Neural cell (in vitro differentiated cells): ENCODE results near the gene HIVEP1. TPM values are rescaled to one million over a fixed set of nuclear protein-coding genes. Genes with fewer than 3 reads are reported as not detected.

Experiments used
- H2AFZ ChIP-seq: fragments of 200-600, 300-800 bp; sonication (generic), shearing (Covaris generic); 2 replicates; pipeline ENCODE4 v1.6.0; 2014; ENCODE audit warnings: low read depth, mild to moderate bottlenecking, antibody characterized with exemption, low read length, moderate library complexity
- H3F3A ChIP-seq: fragments of 200-600 bp; shearing (Covaris generic); 2 replicates; pipeline ENCODE4 v1.6.1; 2016; ENCODE audit warnings: mild to moderate bottlenecking, moderate library complexity, mixed read lengths, antibody characterized with exemption, low read length; ENCODE audit not compliant: insufficient read depth, poor library complexity, severe bottlenecking
- H3K27ac ChIP-seq: fragments of 200-600, 300-800 bp; sonication (generic), shearing (Covaris generic); 2 replicates; pipeline ENCODE4 v1.5.1; 2014; ENCODE audit warnings: mild to moderate bottlenecking, low read length, moderate library complexity
- H3K27me3 ChIP-seq: fragments of 300-800, 200-600 bp; sonication (generic), shearing (Covaris generic); 2 replicates; pipeline ENCODE4 v1.6.0; 2014; ENCODE audit warnings: mild to moderate bottlenecking, low read depth, low read length, moderate library complexity; ENCODE audit not compliant: insufficient read depth
- H3K36me3 ChIP-seq: fragments of 300-800, 200-600 bp; sonication (generic), shearing (Covaris generic); 2 replicates; pipeline ENCODE4 v1.5.1; 2014; ENCODE audit warnings: mild to moderate bottlenecking, antibody characterized with exemption, low read length, moderate library complexity; ENCODE audit not compliant: insufficient read depth
- H3K4me2 ChIP-seq: fragments of 300-800, 200-600 bp; sonication (generic), shearing (Covaris generic); 2 replicates; pipeline ENCODE4 v1.6.0; 2014; ENCODE audit warnings: mild to moderate bottlenecking, low read length
- H3K4me3 ChIP-seq: fragments of 300-800, 200-600 bp; sonication (generic), shearing (Covaris generic); 2 replicates; pipeline ENCODE4 v1.5.1; 2014; ENCODE audit warnings: mild to moderate bottlenecking, low read length, moderate library complexity
- H3K79me2 ChIP-seq: fragments of 200-600 bp; shearing (Covaris generic); replicated peaks from 2 replicates; pipeline ENCODE4 v1.6.0; 2014; ENCODE audit warnings: mild to moderate bottlenecking, low read length, moderate library complexity; ENCODE audit not compliant: insufficient read depth
- H3K9ac ChIP-seq: fragments of 300-800, 200-600 bp; sonication (generic), shearing (Covaris generic); 2 replicates; pipeline ENCODE4 v1.6.1; 2016; ENCODE audit warnings: mild to moderate bottlenecking, low read length, mixed read lengths
- H3K9me2 ChIP-seq: fragments of 200-600 bp; shearing (Covaris generic); 2 replicates; pipeline ENCODE4 v1.6.1; 2016; ENCODE audit warnings: mild to moderate bottlenecking, low read length, mixed read lengths; ENCODE audit not compliant: insufficient read depth
- H3K9me3 ChIP-seq: fragments of 200-600, 300-800 bp; sonication (generic), shearing (Covaris generic); 2 replicates; pipeline ENCODE4 v1.6.1; 2016; ENCODE audit warnings: mild to moderate bottlenecking, mixed run types, low read length, moderate library complexity, mixed read lengths
- H4K20me1 ChIP-seq: fragments of 200-600 bp; shearing (Covaris generic); 2 replicates; pipeline ENCODE4 v1.6.1; 2016; ENCODE audit warnings: mild to moderate bottlenecking, mixed run types; ENCODE audit not compliant: insufficient read depth
- CTCF ChIP-seq: fragments of 450-650 bp; IDR thresholded peaks from 2 replicates; pipeline ENCODE4 v1.5.1; 2014; ENCODE audit warnings: antibody characterized with exemption, mild to moderate bottlenecking, moderate library complexity; ENCODE audit not compliant: poor library complexity, severe bottlenecking
- EP300 ChIP-seq: fragments of 450-650 bp; conservative IDR thresholded peaks from 2 replicates; pipeline ENCODE4 v1.6.1; 2014; ENCODE audit warnings: antibody characterized with exemption, mild to moderate bottlenecking, moderate library complexity; ENCODE audit not compliant: poor library complexity, severe bottlenecking
- EZH2 ChIP-seq: fragments of 200-600, 300-800 bp; shearing (Covaris generic), sonication (generic); IDR thresholded peaks from 2 replicates; pipeline ENCODE4 v1.6.1; 2014; ENCODE audit warnings: antibody characterized with exemption, low read length, borderline replicate concordance, mild to moderate bottlenecking; ENCODE audit not compliant: insufficient read depth, poor library complexity, severe bottlenecking
- MXI1 ChIP-seq: fragments of 450-650 bp; conservative IDR thresholded peaks from 2 replicates; pipeline ENCODE4 v1.6.1; 2014; ENCODE audit warnings: antibody characterized with exemption, mild to moderate bottlenecking; ENCODE audit not compliant: poor library complexity, severe bottlenecking
- POLR2AphosphoS5 ChIP-seq: IDR thresholded peaks from 2 replicates; pipeline ENCODE4 v1.6.1; 2012
- RAD21 ChIP-seq: fragments of 450-650 bp; conservative IDR thresholded peaks from 2 replicates; pipeline ENCODE4 v1.6.1; 2014; ENCODE audit warnings: antibody characterized with exemption, mild to moderate bottlenecking, moderate library complexity
- REST ChIP-seq: IDR thresholded peaks from 2 replicates; pipeline ENCODE4 v1.6.1; 2012; ENCODE audit warnings: borderline replicate concordance
- SMC3 ChIP-seq: fragments of 450-650 bp; conservative IDR thresholded peaks from 2 replicates; pipeline ENCODE4 v1.6.1; 2014; ENCODE audit warnings: antibody characterized with exemption, mild to moderate bottlenecking, moderate library complexity; ENCODE audit not compliant: poor library complexity
- TAF1 ChIP-seq: IDR thresholded peaks from 2 replicates; pipeline ENCODE4 v1.6.1; 2012; ENCODE audit warnings: low read depth
- polyA plus RNA-seq: library from polyadenylated mRNA; depleted of rRNA; stranded (reverse); fragments of >200 nt; gene quantifications from 2 replicates; pipeline ENCODE4 v1.2.3, GENCODE V29; 2014

HIVEP1 gene
- polyA plus RNA-seq, 1 donor from 2014 or later, result 3.6 TPM

- no peaks in the 10 kb centered on the region for H4K20me1 ChIP-seq
- no peaks in the 10 kb centered on the region for H3K27me3 ChIP-seq
- H2AFZ ChIP-seq, result no peak overlapping the region
- H3K79me2 ChIP-seq, result peaks cover 17% of the 10 kb centered on the region
- H3K9me3 ChIP-seq, result no peaks in the 10 kb centered on the region
- H3K27ac ChIP-seq, result no peak overlapping the region
- peak overlapping the region; percentile 85 for H3K9ac ChIP-seq
- H3F3A ChIP-seq, result no peaks in the 10 kb centered on the region
- no peaks in the 10 kb centered on the region for H3K9me2 ChIP-seq
- peak overlapping the region; percentile 65 for H3K4me2 ChIP-seq
- H3K36me3 ChIP-seq, result no peaks in the 10 kb centered on the region
- peak overlapping the region; percentile 87 for H3K4me3 ChIP-seq
- TF ChIP-seq REST, result no peak
- no peak for TF ChIP-seq SMC3
- TF ChIP-seq EZH2, result no peak
- no peak for TF ChIP-seq RAD21
- no peak for TF ChIP-seq POLR2AphosphoS5
- TF ChIP-seq EP300, result no peak
- TF ChIP-seq CTCF, result no peak
- no peak for TF ChIP-seq MXI1
- TF ChIP-seq TAF1, result no peak
Observed at GRCh38 chr6:12014027-12014872, 2.1 kb downstream of the HIVEP1 start.

GRCh38 chr6:12014873-12015149, 2.7 kb downstream of the HIVEP1 start:
- Histone ChIP-seq H3K4me2 (no peak overlapping the region), H3K27ac (no peak overlapping the region), H3K27me3 (no peaks in the 10 kb centered on the region), H3K36me3 (no peaks in the 10 kb centered on the region), H3K79me2 (peaks cover 17% of the 10 kb centered on the region), H3K9me3 (no peaks in the 10 kb centered on the region), H3K9ac (no peak overlapping the region), H3K9me2 (no peaks in the 10 kb centered on the region), H3F3A (no peaks in the 10 kb centered on the region), H2AFZ (no peak overlapping the region), H3K4me3 (no peak overlapping the region), H4K20me1 (no peaks in the 10 kb centered on the region)
- TF ChIP-seq CTCF (no peak), REST (no peak), MXI1 (no peak), EZH2 (no peak), EP300 (no peak), POLR2AphosphoS5 (no peak), RAD21 (no peak), SMC3 (no peak), TAF1 (no peak)
